ENCODE data around the gene RPS6KB1. TPM values are rescaled to one million over a fixed set of nuclear protein-coding genes. Genes with fewer than 3 reads are reported as not detected.

The RPS6KB1 gene
- polyA plus RNA-seq, 1 of the 3 experiments (the other 2 are of a cell fraction) = 13.4 TPM

DNA sequence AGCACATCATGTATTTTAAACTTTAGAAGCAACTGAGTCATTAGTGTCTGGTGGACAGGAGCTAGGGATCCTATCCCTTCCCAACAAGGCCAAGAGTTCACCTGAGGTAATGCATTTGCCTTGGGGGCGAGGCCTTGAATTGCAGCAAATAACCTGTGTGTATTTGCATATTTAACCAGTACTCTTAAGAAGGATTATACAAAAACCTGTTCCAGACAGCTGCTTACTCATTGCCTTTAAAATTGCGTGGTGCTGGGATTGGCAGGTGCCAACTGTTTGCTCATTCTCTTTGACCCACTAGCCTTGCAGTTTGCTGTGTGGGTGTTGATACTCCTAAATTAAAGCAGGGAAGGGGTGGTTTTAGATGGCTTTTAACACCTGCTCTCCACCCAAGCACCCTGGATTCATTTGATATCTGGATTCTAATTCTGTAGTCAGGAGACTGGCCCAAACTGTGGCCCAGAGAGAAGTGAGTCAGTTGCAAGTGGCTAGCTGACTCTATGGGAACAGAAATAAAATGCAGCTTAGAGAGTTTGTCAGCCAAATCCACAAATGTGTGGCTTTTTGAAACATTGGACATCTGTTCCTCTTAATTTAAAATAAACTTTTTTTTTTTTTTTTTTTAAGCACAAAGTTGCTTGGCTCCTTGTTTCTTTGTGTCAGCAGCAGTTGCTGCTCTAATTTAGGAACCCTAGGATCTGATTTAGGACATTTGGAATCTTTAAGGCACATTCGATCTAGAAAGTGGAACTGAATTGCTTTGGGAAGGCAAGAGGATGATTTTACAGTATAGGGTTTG is 47.1 kb upstream of the RPS6KB1 start (continued):
- TF ChIP-seq SIN3A (IDR thresholded peaks at IDR 0.05; ENCODE audit: borderline replicate concordance, low read depth, low read length) (peak; percentile 83; the same call in 1 of the 2 replicates), TEAD4 (IDR thresholded peaks at IDR 0.05; ENCODE audit: borderline replicate concordance, insufficient read depth) (no peak; the same call in 1 of the 2 replicates), RFX5 (IDR thresholded peaks at IDR 0.05; ENCODE audit: low read length) (no peak), GABPA (IDR thresholded peaks at IDR 0.05; ENCODE audit: low read depth) (no peak), TAF1 (IDR thresholded peaks at IDR 0.05; ENCODE audit: borderline replicate concordance, low read depth, low read length) (peak; percentile 22; the same call in 1 of the 2 replicates), MEF2A (IDR thresholded peaks at IDR 0.05; ENCODE audit: borderline replicate concordance, low read depth) (peak; percentile 67; the same call in 1 of the 2 replicates), RAD21 (IDR thresholded peaks at IDR 0.05; ENCODE audit: low read length) (no peak), GATA2 (CRISPR knock-in tag; IDR thresholded peaks at IDR 0.05) (no peak), FOXJ3 (CRISPR knock-in tag; IDR thresholded peaks at IDR 0.05) (no peak), USF2 (IDR thresholded peaks at IDR 0.05; ENCODE audit: borderline replicate concordance, low read depth, low read length) (no peak), TCF12 (IDR thresholded peaks at IDR 0.05) (peak; percentile 45; the same call in 1 of the 2 replicates), RXRA (IDR thresholded peaks at IDR 0.05; ENCODE audit: borderline replicate concordance, low read depth) (peak; percentile 12; the same call in 1 of the 2 replicates), SMC3 (IDR thresholded peaks at IDR 0.05; ENCODE audit: low read depth, low read length) (no peak), NRF1 (IDR thresholded peaks at IDR 0.05; ENCODE audit: low read depth, low read length) (no peak), NFIC (IDR thresholded peaks at IDR 0.05; ENCODE audit: borderline replicate concordance) (0 out of 2 replicates have a peak, but pooled peaks have one; percentile 20), MXI1 (IDR thresholded peaks at IDR 0.05; ENCODE audit: low read depth, low read length) (no peak), EZH2phosphoT487 (IDR thresholded peaks at IDR 0.05; ENCODE audit: borderline replicate concordance, low read depth) (no peak)
- TF ChIP-seq, protein P1, sequence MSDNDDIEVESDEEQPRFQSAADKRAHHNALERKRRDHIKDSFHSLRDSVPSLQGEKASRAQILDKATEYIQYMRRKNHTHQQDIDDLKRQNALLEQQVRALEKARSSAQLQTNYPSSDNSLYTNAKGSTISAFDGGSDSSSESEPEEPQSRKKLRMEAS (IDR thresholded peaks at IDR 0.05; ENCODE audit: low read depth) = no peak
- TF ChIP-seq, protein P2, sequence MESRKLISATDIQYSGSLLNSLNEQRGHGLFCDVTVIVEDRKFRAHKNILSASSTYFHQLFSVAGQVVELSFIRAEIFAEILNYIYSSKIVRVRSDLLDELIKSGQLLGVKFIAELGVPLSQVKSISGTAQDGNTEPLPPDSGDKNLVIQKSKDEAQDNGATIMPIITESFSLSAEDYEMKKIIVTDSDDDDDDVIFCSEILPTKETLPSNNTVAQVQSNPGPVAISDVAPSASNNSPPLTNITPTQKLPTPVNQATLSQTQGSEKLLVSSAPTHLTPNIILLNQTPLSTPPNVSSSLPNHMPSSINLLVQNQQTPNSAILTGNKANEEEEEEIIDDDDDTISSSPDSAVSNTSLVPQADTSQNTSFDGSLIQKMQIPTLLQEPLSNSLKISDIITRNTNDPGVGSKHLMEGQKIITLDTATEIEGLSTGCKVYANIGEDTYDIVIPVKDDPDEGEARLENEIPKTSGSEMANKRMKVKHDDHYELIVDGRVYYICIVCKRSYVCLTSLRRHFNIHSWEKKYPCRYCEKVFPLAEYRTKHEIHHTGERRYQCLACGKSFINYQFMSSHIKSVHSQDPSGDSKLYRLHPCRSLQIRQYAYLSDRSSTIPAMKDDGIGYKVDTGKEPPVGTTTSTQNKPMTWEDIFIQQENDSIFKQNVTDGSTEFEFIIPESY (IDR thresholded peaks at IDR 0.05; ENCODE audit: borderline replicate concordance, low read depth) = 0 out of 2 replicates have a peak, but pooled peaks have one; percentile 43
- TF ChIP-seq, protein P3, sequence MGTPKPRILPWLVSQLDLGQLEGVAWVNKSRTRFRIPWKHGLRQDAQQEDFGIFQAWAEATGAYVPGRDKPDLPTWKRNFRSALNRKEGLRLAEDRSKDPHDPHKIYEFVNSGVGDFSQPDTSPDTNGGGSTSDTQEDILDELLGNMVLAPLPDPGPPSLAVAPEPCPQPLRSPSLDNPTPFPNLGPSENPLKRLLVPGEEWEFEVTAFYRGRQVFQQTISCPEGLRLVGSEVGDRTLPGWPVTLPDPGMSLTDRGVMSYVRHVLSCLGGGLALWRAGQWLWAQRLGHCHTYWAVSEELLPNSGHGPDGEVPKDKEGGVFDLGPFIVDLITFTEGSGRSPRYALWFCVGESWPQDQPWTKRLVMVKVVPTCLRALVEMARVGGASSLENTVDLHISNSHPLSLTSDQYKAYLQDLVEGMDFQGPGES (IDR thresholded peaks at IDR 0.05; ENCODE audit: low read depth, low read length) = no peak
